ENCODE results near the gene UBE2E3.
A peak's percentile ranks its signal among the peaks of the same experiment; 100 is the strongest.

UBE2E3 gene

DNA sequence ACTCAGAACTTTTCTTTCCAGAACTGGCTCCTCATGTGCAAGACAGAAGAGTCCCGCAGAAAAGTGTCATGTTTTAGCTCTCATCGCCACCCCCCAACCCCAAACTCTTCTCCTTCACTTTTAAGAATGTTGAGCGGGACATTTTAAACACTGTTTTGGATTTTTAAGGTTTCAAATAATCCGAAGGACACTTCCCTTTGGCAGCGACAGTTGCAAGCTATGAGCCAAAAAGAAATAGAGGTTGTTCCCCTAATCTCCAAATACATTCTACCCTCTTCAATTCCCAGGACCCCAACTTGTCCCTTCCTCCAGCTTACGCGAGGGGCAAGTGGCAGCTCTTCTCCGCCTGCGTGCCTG lies 678 bp upstream of the UBE2E3 start:
- no peak for DNase-seq

DNA sequence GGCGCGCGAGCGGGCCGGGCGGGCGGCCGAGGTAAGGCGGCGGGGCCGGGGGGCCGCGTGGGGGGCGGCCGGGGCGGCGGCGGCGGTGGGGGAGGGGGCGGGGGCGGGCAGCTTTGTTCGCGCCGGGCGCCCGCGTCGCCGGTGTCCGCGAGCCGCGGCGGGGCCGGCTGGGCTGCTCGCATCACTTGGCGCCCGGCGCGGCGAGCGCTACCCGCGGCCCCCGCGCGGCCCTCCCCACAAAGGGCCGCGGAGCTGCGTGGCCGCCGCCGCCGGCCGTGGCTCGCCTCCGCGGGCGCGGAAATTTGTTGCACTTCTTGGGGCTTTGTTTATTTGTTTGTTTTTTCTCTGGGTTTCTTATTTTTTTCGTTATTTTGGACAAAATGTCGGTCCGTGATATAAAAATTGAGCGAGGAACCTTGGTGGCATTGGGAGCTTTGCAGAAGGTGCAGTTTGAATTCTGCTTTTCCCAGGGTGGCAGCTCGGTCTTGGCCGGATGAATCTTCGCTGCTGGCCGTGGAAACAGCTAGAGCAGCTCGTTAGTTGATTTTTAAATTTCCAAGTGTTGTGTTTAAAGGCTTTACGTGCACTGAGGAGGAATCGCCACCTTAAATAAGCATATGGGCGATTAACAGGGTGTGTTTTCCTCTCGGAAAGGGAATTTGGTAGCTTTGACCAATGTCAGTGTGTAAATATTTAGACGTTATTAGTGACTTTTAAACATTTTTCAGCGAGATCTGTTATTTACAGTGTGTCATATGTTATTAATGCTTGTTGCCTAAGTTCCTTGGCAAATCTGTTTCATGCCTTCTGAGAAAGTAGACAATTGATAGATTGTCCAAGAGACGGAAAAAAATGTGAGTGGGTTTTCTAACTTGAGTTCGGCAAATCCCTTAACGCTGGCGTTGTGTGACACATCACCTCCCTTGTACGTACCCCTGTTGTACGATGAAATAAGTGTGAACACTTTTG lies 822 bp downstream of the UBE2E3 start:
- DNase-seq, result no peak

DNA sequence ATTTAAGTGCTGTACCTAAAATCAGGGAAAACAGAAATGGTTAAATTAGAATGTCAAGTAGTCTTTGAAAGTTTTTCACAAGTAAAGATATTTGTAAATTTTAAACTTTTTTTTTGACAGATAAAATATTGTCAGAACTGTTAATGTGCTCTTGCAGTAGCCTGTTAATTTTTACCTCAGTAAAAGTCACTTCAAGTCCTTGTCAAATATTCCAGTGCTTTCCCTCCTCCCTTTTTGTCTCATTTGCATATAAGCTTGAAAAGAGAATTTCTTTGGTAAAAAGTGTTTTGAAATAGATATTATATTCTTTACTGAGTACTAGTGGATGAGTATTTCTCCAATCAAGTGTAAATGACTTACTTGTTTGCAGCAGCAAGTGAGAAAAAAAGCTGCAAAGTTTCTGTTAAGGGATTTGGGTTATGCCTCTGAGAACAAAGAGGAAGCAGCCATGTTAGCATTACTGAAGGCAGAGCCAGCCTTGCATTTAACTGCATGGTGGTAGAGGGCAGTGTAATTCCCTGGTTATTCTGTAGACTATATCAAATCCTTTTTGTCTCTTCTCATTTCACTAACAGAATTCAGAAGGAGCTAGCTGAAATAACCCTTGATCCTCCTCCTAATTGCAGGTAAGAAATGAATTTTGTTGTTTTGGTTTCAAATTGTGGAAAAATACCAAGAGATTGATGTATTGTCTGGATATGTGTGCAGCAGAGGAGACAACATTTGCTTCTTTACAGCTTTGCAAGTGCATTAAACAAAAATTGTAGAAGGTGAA lies 3.2 kb downstream of the UBE2E3 start:
- peak; percentile 9 for DNase-seq

DNA sequence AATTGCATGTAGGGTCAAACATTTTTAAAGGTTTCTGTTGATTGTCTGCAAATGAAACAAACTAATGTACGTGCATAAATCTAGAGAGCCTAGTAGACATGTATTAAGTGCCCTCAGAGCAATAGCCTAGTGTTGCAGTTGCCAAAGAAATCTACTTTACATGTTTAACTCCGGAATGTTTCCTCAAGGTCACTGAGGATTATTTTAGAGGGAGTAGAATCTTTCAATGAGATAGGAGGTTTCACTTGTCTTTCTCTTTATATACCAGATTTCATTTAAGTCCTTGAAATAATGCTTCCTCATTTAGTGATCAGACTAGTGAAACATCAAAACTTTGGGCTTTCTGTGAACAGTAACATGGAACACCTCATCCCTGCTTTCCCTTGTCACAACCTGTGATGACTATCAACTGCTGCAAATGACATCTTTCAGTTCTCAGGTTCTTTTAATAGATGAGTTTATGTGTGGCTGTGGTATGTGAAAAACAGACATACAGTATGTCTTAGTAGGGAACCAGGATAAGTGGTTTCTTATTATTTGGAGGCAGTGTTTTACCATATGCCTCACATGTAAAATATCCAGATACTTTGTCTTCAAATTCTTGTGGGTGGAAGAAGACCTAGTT lies 5.5 kb downstream of the UBE2E3 start:
- DNase-seq, result no peak

DNA sequence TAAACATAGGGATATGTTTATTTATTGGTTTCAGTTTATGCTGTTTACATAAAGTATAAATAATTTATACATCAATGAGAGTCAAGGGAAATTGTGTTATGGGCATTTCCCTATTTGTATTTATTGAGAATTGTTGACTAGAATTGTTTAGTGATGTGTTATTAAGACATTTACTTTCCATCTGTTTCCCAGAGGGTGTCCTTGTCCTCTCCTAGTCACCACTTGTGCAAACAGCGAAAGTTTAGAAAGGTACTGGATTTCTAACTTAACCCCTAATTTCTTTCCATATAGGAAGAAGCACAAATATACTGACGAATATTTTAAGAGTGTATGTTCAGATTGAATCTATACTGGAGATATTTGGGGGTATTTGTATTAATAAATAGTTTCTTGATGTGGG lies 6.7 kb downstream of the UBE2E3 start:
- no peak for DNase-seq

DNA sequence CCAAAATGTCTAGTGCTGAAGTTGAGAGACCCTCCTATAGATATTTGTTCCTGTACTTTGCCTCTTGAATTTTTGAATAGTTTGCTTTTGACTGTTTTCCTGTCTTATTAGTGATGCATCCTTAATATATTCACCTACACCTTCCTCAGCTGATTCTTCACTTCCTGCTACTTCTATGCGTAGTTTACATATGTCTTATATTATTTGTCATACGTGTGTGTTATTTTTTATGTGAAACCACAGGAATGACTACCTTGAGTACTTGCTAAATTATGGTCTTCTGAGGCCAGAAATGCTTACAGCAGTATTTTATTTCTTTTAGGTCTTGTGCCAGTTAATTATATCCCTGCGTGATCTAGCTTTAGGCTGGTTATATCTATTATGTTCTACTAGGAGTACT lies 9.9 kb downstream of the UBE2E3 start:
- no peak for DNase-seq

DNA sequence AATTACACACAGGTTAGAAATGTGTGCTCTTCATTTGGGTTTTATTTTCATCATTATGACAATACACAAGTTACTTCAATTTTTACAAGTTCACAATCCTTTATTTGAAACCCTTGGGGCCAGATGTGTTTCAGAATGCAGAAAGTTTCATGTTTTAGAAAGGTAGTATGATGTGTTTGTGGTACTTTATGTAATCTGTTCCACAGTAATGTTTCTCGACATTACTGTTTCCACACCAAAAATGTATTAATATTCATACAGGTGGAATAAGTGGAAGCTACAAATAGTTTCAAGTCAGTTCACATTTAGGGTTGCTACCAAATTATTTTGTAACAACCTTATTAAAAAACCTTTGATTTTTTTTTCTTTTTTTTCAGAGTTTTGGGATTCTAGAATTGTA lies 10.4 kb downstream of the UBE2E3 start:
- no peak for DNase-seq

DNA sequence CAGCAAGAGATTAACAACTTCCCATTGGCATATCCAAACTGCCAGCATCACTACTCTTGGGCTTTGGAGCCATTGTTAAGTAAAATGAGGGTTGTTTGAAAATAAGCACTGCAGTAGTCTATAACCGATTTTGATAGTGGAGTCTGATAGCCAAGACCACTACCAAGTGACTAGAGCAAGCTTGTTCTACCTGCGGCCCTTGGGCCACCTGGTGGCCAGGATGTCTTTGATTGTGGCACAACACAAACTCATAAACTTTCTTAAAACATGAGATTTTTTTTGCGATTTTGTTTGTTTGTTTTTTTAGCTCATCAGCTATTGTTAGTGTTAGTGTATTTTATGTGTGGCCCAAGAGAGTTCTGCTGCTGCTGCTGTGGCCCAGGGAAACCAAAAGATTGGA lies 11.0 kb downstream of the UBE2E3 start:
- no peak for DNase-seq

DNA sequence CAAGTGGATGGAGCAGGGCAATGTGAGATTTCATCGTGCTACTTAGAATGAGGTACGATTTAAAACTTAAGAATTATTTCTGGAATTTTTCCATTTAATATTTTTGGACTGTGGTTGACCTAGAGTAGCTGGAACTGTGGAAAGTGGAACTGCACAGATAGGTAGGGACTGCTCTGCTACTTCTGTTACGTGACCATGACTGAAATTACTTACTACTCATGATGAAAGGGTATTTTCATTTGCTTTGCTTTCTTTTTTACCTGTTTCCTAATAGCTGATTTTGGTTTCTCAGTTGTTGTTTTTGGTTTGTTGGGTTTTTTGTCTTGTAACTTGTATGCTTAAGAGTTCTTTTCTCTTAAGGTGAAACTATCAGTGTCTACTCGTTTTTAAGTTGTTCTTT lies 11.4 kb downstream of the UBE2E3 start:
- DNase-seq, result no peak

DNA sequence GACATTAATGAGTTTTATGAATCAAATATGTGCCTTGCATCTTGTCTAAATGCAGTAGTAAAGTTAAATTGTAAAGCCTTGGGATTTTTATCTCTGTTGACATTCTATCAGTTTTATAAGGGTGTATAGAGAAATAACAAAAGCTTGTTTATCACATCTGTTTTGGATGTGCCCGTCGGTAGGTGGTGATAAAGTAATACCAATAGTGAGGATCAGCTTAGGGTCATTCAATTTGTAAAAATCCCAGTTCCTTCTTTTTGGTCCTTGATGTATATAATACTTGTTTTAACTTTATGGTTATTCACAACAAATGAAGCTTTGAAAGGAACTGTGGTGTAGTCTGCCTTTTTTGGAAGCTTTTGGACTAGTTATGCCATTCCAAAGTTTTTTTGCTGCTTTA lies 12.6 kb downstream of the UBE2E3 start:
- DNase-seq, result no peak

DNA sequence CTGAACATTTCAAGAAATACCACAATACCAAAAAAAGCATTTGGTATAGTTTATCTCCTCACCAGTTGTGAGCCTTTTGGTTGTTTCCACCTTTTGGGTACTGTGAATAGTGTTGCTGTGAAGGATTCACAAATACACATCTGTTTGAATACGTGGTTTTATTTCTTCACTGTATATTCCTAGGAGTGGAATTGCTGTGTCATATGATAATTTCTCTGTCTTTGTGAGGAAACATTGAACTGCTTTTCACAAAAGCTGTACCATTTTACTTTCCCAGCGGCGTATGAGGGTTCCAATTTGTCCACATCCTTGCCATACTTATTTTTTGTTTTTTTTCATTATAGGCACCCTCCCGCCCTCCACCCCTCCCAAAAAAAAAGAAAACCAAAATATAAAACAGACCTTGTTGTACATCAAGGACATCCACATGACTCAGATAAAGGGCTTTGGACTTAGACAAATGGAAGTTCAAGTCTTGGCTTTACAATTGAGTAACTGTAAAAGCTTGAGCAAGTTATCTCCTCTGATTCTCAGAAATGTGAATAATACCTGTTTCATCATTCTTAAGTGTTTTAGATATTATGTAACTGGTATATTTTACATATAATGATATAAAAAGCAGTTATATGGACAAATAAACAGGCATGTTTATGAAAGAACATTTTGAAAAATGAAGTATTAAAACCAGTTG lies 19.0 kb downstream of the UBE2E3 start:
- DNase-seq, result no peak

DNA sequence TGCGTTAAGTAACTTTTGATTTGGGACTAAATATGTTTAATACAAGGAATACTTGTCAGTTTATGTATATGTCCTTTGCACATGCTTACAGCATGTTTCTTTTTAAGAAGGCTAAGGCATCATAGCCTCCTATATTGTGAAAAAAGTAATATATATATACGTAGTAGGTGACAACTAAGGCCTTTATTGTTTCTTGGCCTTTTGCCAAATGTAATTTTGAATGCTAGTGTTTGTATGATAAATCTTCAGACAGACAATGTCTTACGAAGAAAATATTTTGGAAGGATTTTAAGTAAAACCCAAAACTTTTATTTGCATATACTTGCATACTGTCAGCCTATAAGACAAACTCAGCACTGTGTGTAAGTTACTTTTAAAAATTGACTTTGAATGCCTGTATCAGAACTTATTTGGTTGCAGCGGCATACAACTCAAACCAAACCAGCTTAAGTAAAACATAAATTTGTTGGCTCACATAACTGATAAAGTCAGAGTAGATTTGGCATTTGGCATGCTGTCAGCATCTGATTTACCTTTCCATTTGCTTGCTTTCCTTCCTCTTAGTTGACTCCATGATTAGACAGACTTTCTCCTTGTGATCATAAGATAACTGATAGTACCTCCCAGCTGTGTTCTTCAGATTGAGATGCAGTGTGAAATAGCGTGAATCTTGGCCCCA lies 24.4 kb downstream of the UBE2E3 start:
- DNase-seq, result no peak

DNA sequence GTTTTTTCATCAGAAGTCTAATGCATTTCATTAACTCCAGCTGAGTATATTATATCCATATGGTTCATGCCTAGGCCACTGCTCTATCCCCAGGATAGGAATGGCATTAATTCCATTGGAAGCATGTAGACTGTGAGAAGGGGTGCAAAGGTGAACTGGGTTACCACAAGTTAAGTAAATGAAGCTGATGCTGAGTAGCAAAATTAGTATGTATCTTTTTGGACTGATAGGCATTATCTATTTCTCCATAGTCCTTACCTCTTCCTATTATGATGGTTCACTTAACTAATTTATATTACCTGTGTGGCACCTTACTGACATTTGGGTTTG lies 24.9 kb downstream of the UBE2E3 start:
- no peak for DNase-seq

DNA sequence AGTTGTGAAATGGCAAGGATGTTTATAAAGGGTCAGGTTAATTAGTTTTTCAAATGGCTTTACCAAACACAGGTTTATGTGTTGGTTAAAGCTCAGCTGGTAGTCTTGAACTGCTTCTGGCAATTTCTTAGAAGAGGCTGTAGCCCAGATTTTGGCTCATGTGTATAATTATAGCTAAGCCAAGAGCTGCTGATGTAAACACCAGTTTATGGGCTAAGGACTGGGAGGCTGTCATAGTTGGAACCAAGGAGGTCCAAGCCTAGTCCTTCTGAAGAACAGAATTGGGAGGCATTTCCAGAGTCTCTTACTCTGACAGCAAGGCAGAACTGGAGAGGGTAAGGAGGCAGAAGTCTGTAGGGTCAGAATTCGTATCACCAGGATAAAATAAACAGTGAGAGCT lies 25.4 kb downstream of the UBE2E3 start:
- no peak for DNase-seq

DNA sequence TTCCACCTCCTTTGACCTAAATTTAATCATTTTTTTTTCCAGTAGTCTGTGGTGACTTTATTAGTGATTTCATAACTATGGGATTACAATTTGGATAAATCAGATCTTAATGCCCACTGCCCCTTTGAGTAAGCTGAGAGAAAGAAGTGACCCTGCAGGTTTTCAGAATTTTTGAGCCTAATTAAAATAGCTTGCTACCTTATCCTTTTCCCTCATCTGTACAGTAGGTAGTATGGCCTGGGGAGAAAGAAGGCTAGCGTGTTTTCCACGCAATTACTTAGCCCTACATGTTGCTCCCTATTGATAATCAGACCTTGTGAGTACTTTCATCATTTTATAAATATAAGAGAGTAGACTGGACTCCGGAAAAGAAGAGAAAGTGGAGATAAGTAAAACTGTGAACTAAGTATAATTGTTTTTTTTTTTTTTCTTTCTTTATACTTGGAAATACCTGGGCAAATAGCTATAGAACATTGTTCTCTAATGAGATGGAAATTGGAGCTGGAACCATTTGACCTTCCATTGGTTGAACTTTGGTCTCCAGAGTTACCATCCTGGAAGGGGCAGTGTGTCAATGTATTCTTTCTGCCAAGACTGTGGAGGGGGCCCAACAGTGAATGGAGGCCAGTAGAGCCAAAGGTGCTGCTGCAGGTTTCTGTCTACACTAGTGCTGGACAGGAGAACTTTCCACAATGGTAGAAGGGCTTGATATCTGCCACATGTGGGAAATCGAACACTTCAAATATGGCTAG lies 26.9 kb downstream of the UBE2E3 start:
- no peak for DNase-seq

DNA sequence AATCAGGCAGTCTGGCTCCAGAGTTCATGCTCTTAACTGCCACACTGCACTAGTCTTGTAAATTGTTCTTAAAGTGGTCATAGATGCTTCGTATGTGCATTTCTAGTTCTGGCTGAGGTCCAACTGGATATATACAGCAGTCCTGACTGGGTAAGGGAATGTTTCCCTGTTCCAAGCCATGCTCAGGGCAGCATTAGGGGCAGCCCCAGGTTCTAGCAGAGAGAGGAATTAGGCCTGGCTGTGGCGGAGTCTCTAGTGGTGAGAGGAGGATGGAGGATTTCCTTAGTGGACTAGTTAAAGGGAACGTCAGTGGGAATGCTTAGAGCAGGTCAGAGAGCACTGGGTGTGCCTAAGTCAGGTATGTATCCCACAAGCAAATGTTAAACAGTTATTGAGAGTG lies 28.0 kb downstream of the UBE2E3 start:
- no peak for DNase-seq

DNA sequence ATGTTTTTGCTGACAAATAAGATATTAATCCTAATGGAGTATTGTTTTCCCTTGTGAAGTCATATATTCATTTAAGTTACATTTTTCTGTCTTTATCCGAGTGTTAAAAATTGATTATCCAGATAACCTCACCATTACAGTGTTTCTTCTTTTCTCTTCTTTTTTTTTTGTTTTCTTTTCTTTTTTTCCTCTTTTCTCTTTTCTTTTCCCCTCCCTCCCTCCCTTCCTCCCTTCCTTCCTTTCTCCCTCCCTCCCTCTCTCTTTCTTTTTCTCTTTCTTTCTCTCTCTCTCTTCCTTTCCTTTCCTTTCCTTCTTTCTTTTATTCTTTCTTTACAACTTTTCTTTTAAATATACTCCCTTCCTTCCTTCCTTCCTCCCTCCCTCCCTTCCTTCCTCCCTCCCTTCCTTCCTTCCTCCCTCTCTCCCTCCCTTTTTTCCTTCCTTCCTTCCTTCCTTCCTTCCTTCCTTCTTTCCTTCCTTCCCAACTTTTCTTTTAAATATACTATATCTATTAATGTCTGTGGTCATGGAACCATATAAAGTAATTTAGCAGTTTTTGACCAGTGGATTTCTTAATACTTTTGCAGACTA lies 40.9 kb downstream of the UBE2E3 start:
- no peak for DNase-seq

DNA sequence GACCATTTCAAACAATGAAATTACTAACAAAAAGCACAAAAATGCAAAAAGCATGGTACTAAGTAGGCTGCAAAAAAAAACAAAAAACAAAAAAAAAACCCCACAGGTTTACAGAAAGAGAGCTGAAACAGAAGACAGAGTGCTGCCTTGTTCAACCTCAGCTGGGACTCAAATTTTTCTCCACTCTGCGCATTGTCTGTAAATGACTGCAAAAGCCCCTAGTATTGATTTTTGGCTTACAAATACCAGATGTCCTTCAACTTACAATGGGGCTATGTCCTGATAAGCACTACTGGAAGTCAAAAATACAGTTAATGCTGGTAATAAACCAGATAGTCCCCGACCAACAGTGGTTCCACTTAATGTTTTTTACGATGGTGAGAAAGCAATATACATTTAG lies 42.2 kb downstream of the UBE2E3 start:
- no peak for DNase-seq

DNA sequence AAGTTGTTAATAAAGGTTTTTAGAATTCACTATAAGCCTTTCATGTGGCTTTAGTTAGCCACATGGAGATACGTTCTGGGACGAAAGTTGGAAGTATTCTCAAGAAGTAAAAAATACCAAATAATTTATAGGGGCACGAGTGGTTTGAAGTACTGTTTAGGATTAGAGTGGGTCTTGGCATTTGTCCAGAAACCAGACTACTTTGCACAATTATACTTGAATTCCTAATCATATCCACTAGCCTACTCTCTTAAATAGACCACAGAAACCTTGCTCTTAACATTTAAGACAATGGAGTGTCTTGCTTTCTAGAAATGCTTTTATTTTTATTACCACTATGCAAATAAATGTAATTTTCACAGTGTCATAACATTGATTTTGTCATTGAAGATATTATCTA lies 44.6 kb downstream of the UBE2E3 start:
- DNase-seq, result no peak

DNA sequence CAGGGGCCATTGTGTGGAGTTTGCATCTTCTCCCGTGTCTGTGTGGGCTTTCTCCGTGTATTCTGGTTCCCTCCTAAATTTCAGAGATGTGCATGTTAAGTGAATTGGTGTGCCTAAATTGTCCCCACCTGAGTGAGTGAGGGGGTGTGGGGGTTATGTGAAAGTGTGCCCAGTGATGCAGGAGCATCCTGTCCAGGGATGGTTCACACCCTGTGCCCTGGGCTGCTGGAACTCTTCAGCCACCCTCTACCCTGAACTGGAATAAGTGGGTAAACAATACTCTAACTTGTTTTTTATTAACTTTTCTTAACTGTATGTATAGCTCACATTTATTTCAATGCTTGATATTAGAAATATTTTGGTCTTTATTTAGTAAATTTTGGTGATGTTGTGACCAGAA lies 56.0 kb downstream of the UBE2E3 start:
- DNase-seq, result no peak

DNA sequence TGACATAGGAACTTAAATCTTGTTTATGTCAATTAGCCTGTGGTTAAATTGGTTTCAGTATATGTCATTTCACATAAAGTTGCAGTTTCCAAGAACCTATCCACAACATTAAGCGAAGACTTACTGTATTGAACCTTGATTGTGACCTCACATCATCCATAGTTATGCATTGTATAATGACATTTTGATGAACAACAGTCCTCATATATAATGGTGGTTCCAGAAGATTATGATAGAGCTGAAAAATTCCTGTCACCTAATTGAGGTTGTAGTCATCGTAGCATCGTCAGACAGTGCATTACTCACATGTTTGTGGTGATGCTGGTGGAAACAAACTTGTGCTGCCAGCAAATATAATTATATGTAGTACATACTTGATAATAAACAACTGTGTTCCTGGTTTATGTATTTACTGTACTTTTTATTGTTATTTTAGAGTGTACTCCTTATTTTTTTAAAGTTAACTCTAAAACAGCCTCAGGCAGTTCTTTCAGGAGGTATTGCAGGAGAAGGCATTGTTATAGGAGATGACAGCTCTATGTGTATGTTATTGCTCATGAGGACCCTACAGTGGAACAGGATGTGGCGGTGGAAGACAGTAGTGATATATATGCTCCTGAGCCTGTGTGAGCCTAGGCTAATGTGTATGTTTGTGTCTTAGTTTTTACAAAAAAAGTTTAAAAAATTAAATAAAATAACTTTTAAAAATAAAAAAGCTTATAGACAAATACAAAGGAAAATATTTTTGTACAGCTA lies 56.6 kb downstream of the UBE2E3 start:
- DNase-seq, result no peak

Measured in CD4-positive, alpha-beta T cell treated with Interferon gamma for 1 hour (primary cell).